ENCODE data around the gene POM121. TPM values are rescaled to one million over a fixed set of nuclear protein-coding genes. Genes with fewer than 3 reads are reported as not detected.
"Not testable (repeated sequence)": the region's sequence is repeated elsewhere in the genome, so short reads cannot be mapped to it uniquely, and the experiment has no call there.

POM121 gene
- total and polyA plus RNA-seq, 2 of the 8 experiments (the other 6 are each of a cell fraction or from before 2014, with no cell fraction given) = 11.5 to 57.0 TPM

GRCh38 chr7:72954563-72955198 is 29.8 kb downstream of the POM121 start:
- H2BK5ac ChIP-seq (ENCODE audit: low read depth, low read length) = not testable (repeated sequence)

GRCh38 chr7:72960029-72960428 is 35.1 kb downstream of the POM121 start:
- H4K20me1 ChIP-seq (replicated peaks in 1 of 2; ENCODE audit: control insufficient read depth in 1 of 2, insufficient read depth in 2 of 2, low read length in 2 of 2); H3K56ac ChIP-seq (replicated peaks; ENCODE audit: insufficient read length, low read depth, low read length); H3K18ac ChIP-seq (ENCODE audit: extremely low read depth, low read length); H4K8ac ChIP-seq (ENCODE audit: extremely low read depth, insufficient read depth, low read length); H3K36me3 ChIP-seq (ENCODE audit: control insufficient read depth in 2 of 4, insufficient read depth in 4 of 4, low read length in 3 of 4); H2BK5ac ChIP-seq (ENCODE audit: low read depth, low read length); H4K5ac ChIP-seq (ENCODE audit: insufficient read length, low read depth, low read length); H3K23me2 ChIP-seq (ENCODE audit: low read depth, low read length); H3K27me3 ChIP-seq (replicated peaks in 1 of 4; ENCODE audit: control insufficient read depth in 3 of 4, extremely low read depth in 1 of 4, insufficient read depth in 3 of 4, low read length in 3 of 4); H2BK15ac ChIP-seq (ENCODE audit: low read length); H3K23ac ChIP-seq (ENCODE audit: insufficient read length); H2AK5ac ChIP-seq (ENCODE audit: low read depth, low read length); DNase-seq (ENCODE audit: low read depth in 1 of 2, low spot score in 2 of 2); H3K79me1 ChIP-seq (ENCODE audit: low read depth, low read length); H3K4me2 ChIP-seq (ENCODE audit: insufficient read depth in 1 of 2, low read depth in 2 of 2, low read length in 2 of 2); H3K4me3 ChIP-seq (ENCODE audit: extremely low read depth in 1 of 4, insufficient read depth in 2 of 4, low read depth in 3 of 4, low read length in 4 of 4); FAIRE-seq; H2AFZ ChIP-seq (ENCODE audit: low read length); H2BK20ac ChIP-seq (ENCODE audit: low read length); H2BK12ac ChIP-seq (ENCODE audit: low read depth, low read length); H4K91ac ChIP-seq (replicated peaks; ENCODE audit: insufficient read length, low read length); H3K4ac ChIP-seq (replicated peaks; ENCODE audit: insufficient read length, low read depth, low read length); H3K79me2 ChIP-seq (ENCODE audit: control insufficient read depth in 1 of 2, insufficient read depth in 2 of 2, low read length in 2 of 2); H3K9ac ChIP-seq (replicated peaks in 1 of 4; ENCODE audit: extremely low read depth in 1 of 4, low read depth in 3 of 4, low read length in 3 of 4); H3K4me1 ChIP-seq (replicated peaks in 1 of 4; ENCODE audit: control insufficient read depth in 3 of 4, insufficient read depth in 4 of 4, low read length in 3 of 4); H2BK120ac ChIP-seq (replicated peaks; ENCODE audit: low read depth, low read length); H3K9me3 ChIP-seq (ENCODE audit: insufficient read depth in 2 of 2, low read depth in 1 of 2, low read length in 1 of 2); POLR2A ChIA-PET (ENCODE audit: partially characterized antibody); H3K14ac ChIP-seq (ENCODE audit: insufficient read length); H3K27ac ChIP-seq (ENCODE audit: low read depth, low read length); CTCF ChIA-PET (ENCODE audit: partially characterized antibody): not testable (repeated sequence)
- WGBS, 2 experiments (ENCODE audit: extremely low coverage in 1 of 2, insufficient coverage in 1 of 2, insufficient read length in 1 of 2, insufficient replicate concordance in 2 of 2, low coverage in 1 of 2, low lambda C conversion rate in 2 of 2, missing lambda C conversion rate in 1 of 2) = 85% methylated on average over 4 of the region's 18 CpGs; no CpG with 5 or more reads in 1 of the 2 experiments

More at GRCh38 chr7:72954563-72955198, 29.8 kb downstream of the POM121 start:
- H3K4ac ChIP-seq (replicated peaks; ENCODE audit: insufficient read length, low read depth, low read length); H4K5ac ChIP-seq (ENCODE audit: insufficient read length, low read depth, low read length); H3K23me2 ChIP-seq (ENCODE audit: low read depth, low read length); H2BK20ac ChIP-seq (ENCODE audit: low read length); H2BK120ac ChIP-seq (replicated peaks; ENCODE audit: low read depth, low read length); H3K23ac ChIP-seq (ENCODE audit: insufficient read length); H3K4me3 ChIP-seq (ENCODE audit: extremely low read depth in 1 of 4, insufficient read depth in 2 of 4, low read depth in 3 of 4, low read length in 4 of 4); H3K56ac ChIP-seq (replicated peaks; ENCODE audit: insufficient read length, low read depth, low read length); H4K20me1 ChIP-seq (replicated peaks in 1 of 2; ENCODE audit: control insufficient read depth in 1 of 2, insufficient read depth in 2 of 2, low read length in 2 of 2); H2BK15ac ChIP-seq (ENCODE audit: low read length); DNase-seq (ENCODE audit: low read depth in 1 of 2, low spot score in 2 of 2); H3K79me1 ChIP-seq (ENCODE audit: low read depth, low read length); H3K9me3 ChIP-seq (ENCODE audit: insufficient read depth in 2 of 2, low read depth in 1 of 2, low read length in 1 of 2); FAIRE-seq; H3K4me2 ChIP-seq (ENCODE audit: insufficient read depth in 1 of 2, low read depth in 2 of 2, low read length in 2 of 2); H3K27ac ChIP-seq (ENCODE audit: low read depth, low read length); H2AFZ ChIP-seq (ENCODE audit: low read length); H3K27me3 ChIP-seq (replicated peaks in 1 of 4; ENCODE audit: control insufficient read depth in 3 of 4, extremely low read depth in 1 of 4, insufficient read depth in 3 of 4, low read length in 3 of 4); H3K36me3 ChIP-seq (ENCODE audit: control insufficient read depth in 2 of 4, insufficient read depth in 4 of 4, low read length in 3 of 4); CTCF ChIA-PET (ENCODE audit: partially characterized antibody); H4K8ac ChIP-seq (ENCODE audit: extremely low read depth, insufficient read depth, low read length); H3K14ac ChIP-seq (ENCODE audit: insufficient read length); POLR2A ChIA-PET (ENCODE audit: partially characterized antibody); H3K79me2 ChIP-seq (ENCODE audit: control insufficient read depth in 1 of 2, insufficient read depth in 2 of 2, low read length in 2 of 2); H2BK12ac ChIP-seq (ENCODE audit: low read depth, low read length); H3K4me1 ChIP-seq (replicated peaks in 1 of 4; ENCODE audit: control insufficient read depth in 3 of 4, insufficient read depth in 4 of 4, low read length in 3 of 4); H2AK5ac ChIP-seq (ENCODE audit: low read depth, low read length); H4K91ac ChIP-seq (replicated peaks; ENCODE audit: insufficient read length, low read length); H3K18ac ChIP-seq (ENCODE audit: extremely low read depth, low read length); H3K9ac ChIP-seq (replicated peaks in 1 of 4; ENCODE audit: extremely low read depth in 1 of 4, low read depth in 3 of 4, low read length in 3 of 4): not testable (repeated sequence)
- 11% methylated on average over 14 of the region's 45 CpGs; no CpG with 5 or more reads in 1 of the 2 experiments for WGBS, 2 experiments (ENCODE audit: extremely low coverage in 1 of 2, insufficient coverage in 1 of 2, insufficient read length in 1 of 2, insufficient replicate concordance in 2 of 2, low coverage in 1 of 2, low lambda C conversion rate in 2 of 2, missing lambda C conversion rate in 1 of 2)

Data from H1 (cell line).